GM12864 (cell line): ENCODE data around the gene SMR3B.

Experiments
- DNase-seq: peaks from one replicate; pipeline ENCODE4 v3.0.0-alpha.2; 2011; ENCODE audit warnings: low read depth
- H3K4me3 ChIP-seq: 2 replicates; pipeline ENCODE4 v1.5.1; 2011; ENCODE audit warnings: mild to moderate bottlenecking, low read depth, low read length, control low read depth
- CTCF ChIP-seq: IDR thresholded peaks from 2 replicates; pipeline ENCODE4 v1.5.1; 2011; ENCODE audit warnings: low read depth, mild to moderate bottlenecking, moderate library complexity, low read length, control low read depth, inconsistent platforms; ENCODE audit errors: missing control alignments

Gene SMR3B

DNA sequence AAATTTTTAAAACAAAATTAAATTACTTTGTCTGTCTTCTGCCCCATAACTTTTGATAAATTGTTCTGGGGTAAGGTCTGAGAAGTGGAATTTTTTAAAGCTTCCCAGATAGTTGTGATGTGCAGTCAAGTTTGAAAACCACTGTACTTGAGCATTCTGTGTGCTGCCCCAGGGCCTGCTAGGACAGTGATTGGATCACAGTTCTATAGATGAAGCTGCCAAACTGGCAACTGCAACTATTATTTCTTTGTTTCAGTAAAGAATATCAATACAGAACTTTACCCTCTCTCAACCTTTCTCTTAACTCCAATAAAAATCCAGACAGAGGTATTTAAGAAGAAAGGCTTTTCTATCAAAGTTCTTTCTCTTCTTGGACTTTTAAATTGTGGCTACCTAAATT lies 14.6 kb downstream of the SMR3B start, which contains the start of gene OPRPN:
Gene OPRPN, plus strand, starts transcription at position 361 of the 400 bp plus-strand sequence. CDS start 1,346 bp downstream, outside the sequence.
- no peak for TF ChIP-seq CTCF
- no peak for DNase-seq
- H3K4me3 ChIP-seq, result no peak within 1 kb of the TSS

DNA sequence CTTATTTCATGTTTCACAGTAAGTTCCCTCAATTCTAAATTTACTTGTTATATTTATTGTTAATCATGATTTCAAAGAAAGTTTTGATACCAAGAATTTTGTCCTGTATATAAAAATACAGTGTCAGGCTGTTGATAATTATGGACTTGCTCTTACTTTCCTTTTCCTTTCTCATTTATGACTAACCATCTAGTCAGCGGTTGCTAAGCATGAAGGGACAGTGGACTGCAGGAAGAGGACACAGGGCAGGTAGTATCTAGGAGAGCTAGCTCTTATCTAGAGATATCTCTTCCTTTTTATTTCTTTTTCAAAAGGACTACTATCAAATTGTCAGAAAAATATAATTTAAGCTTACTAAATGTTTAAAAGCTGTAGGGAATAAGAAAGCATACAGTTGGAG lies 16.4 kb downstream of the SMR3B start:
- TF ChIP-seq CTCF, result no peak
- no peak overlapping the region for H3K4me3 ChIP-seq
- DNase-seq, result no peak

DNA sequence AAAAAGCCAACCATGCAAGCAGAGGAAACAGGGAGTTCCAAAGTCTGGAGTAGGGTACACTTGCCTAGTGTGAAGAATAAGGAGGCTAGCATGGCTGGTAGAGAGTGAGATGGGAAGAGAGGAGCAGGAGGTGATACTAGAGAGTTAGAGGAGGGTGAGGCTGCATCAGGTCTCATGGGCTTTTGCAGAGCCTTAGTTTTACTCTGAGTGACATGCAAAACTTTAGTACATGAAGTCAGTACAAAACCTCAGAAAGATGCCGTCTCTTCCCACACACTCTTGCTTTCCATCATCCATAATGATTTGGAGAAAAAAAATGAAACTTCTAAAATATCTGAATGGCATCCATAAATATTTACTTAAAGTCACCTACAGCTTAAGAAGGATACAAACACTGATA lies 19.8 kb downstream of the SMR3B start:
- DNase-seq, result no peak
- TF ChIP-seq CTCF, result no peak

GRCh38 chr4:70405765-70406164 lies 22.8 kb downstream of the SMR3B start:
- no peak for TF ChIP-seq CTCF
- DNase-seq, result no peak
- H3K4me3 ChIP-seq, result no peak overlapping the region

More for the DNA sequence above, 19.8 kb downstream of the SMR3B start:
- H3K4me3 ChIP-seq, result no peak overlapping the region

DNA sequence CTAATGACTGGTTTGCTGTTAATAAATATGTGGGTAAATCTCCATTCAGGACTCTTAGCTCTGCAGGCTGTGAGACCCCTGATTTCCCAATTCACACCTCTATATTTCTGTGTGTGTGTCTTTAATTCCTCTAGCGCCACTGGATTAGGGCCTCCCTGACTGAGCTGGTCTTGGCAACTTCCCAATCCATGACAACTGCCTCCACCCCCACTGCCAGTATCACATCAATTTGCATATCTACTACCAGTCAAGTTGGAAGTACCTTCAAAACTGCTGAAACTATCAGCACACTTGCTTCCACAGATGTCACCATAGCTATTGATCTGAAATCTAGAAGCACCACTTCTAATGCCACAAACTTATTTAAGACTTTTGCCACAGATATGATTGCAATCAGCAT lies 42.4 kb downstream of the SMR3B start:
- no peak for TF ChIP-seq CTCF
- DNase-seq, result no peak
- H3K4me3 ChIP-seq, result no peak overlapping the region

DNA sequence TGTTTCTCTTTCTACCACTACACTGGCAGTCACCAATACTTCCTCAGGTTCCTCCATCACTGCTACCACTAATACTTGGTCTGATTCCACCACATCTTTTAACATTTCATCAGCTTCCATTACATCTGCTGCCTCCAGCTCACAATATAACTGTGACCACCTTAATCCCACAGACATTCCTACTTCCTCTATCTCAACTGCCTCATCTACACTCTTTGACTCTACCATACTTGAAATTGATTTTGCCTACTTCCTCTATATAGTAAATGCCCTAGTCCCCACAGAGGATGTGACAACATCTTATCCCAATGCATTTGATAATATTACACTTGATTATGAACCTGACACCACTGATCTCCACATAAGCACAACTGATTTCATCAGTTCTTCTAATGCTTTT lies 43.9 kb downstream of the SMR3B start:
- no peak for DNase-seq
- no peak overlapping the region for H3K4me3 ChIP-seq
- TF ChIP-seq CTCF, result no peak

DNA sequence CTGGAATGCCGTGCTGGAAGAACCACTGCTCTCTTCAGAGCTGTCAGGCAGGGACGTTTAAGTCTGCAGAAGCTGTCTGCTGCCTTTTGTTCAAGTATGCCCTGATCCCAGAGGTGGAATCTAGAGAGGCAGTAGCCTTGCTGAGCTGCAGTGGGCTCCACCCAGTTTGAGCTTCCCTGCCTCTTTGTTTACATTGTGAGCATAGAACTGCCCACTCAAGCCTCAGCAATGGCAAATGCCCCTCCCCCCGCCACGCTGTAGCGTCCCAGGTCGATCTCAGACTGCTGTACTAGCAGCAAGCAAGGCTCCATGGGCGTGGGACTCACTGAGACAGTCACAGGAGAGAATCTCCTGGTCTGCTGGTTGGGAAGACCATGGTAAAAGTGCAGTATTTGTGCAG lies 54.3 kb downstream of the SMR3B start:
- no peak for DNase-seq
- TF ChIP-seq CTCF, result no peak
- H3K4me3 ChIP-seq, result no peak overlapping the region
